HepG2 (cell line): ENCODE measurements around the gene APOLD1. TPM values are rescaled to one million over a fixed set of nuclear protein-coding genes. Genes with fewer than 3 reads are reported as not detected.

Experiments
- ATF7-NPFF ChIP-seq: sonication (generic); formaldehyde crosslinking; IDR thresholded peaks from 2 replicates; pipeline ENCODE4 v1.8.1; 2023; ENCODE audit warnings: mild to moderate bottlenecking, low read depth, missing genetic modification reagents, moderate library complexity
- ELF1 ChIP-seq: sonication (generic); formaldehyde crosslinking; IDR thresholded peaks from 2 replicates; pipeline ENCODE4 v1.4.0; 2020; ENCODE audit warnings: missing genetic modification reagents
- FIP1L1 ChIP-seq: fragments of 200-400 bp; formaldehyde crosslinking; IDR thresholded peaks from 2 replicates; pipeline ENCODE4 v1.6.1; 2018; ENCODE audit warnings: low read depth, mild to moderate bottlenecking, low read length, moderate library complexity, borderline replicate concordance; ENCODE audit not compliant: insufficient read depth
- JDP2 ChIP-seq: sonication (generic); formaldehyde crosslinking; IDR thresholded peaks from 2 replicates; pipeline ENCODE4 v1.8.1; 2022; ENCODE audit warnings: missing genetic modification reagents, borderline replicate concordance
- JUN ChIP-seq: sonication (generic); formaldehyde crosslinking; IDR thresholded peaks from 2 replicates; pipeline ENCODE4 v1.4.0; 2020; ENCODE audit warnings: mild to moderate bottlenecking, missing genetic modification reagents
- KDM2A ChIP-seq: sonication (generic); formaldehyde crosslinking; IDR thresholded peaks from 2 replicates; pipeline ENCODE4 v1.4.0; 2020; ENCODE audit warnings: low read depth, missing genetic modification reagents, borderline replicate concordance
- KLF9 ChIP-seq: IDR thresholded peaks from 2 replicates; pipeline ENCODE4 v1.6.1; 2016; ENCODE audit warnings: low read depth
- MAFF ChIP-seq: IDR thresholded peaks from 2 replicates; pipeline ENCODE4 v1.6.1; 2011; ENCODE audit warnings: low read depth, low read length, improper control_type of control experiment
- MIER2 ChIP-seq: IDR thresholded peaks from 2 replicates; pipeline ENCODE4 v1.6.1; 2016; ENCODE audit warnings: missing biosample characterization, missing genetic modification reagents
- POLR2G ChIP-seq: fragments of 200-400 bp; formaldehyde crosslinking; IDR thresholded peaks from 2 replicates; pipeline ENCODE4 v1.6.1; 2018; ENCODE audit warnings: mild to moderate bottlenecking, low read depth, low read length, moderate library complexity
- RCOR2 ChIP-seq: IDR thresholded peaks from 2 replicates; pipeline ENCODE4 v1.6.1; 2016; ENCODE audit warnings: missing biosample characterization, missing genetic modification reagents
- RXRA ChIP-seq: sonication (generic); formaldehyde crosslinking; IDR thresholded peaks from 2 replicates; pipeline ENCODE4 v1.5.1; 2020; ENCODE audit warnings: missing genetic modification reagents
- TBP ChIP-seq: sonication (generic); formaldehyde crosslinking; IDR thresholded peaks from 2 replicates; pipeline ENCODE4 v1.5.0; 2020; ENCODE audit warnings: missing genetic modification reagents
- ZKSCAN1 ChIP-seq: fragments of 150-350 bp; IDR thresholded peaks from 2 replicates; pipeline ENCODE4 v1.6.1; 2014; ENCODE audit warnings: low read length
- ZNF263 ChIP-seq: sonication (generic); formaldehyde crosslinking; IDR thresholded peaks from 2 replicates; pipeline ENCODE4 v1.4.0; 2020; ENCODE audit warnings: missing genetic modification reagents
- ZNF331 ChIP-seq: sonication (generic); formaldehyde crosslinking; IDR thresholded peaks from 2 replicates; pipeline ENCODE4 v1.4.0; 2020; ENCODE audit warnings: missing genetic modification reagents
- ZNF572 ChIP-seq: sonication (generic); formaldehyde crosslinking; IDR thresholded peaks from 2 replicates; pipeline ENCODE4 v1.5.1; 2020; ENCODE audit warnings: mild to moderate bottlenecking, missing genetic modification reagents
- ZNF713 ChIP-seq: sonication (generic); formaldehyde crosslinking; IDR thresholded peaks from 2 replicates; pipeline ENCODE4 v1.4.0; 2020; ENCODE audit warnings: mild to moderate bottlenecking, missing genetic modification reagents
- polyA plus RNA-seq, 8 experiments: library from polyadenylated mRNA; depleted of rRNA in 3 of 8; stranded (reverse) in 7 of 8; unstranded in 1 of 8; fragments of >200 nt; fragmentation: Illumina TruSeq in 4 of 8; extraction: Trizol in 4 of 8; gene quantifications; 2 replicates each; pipeline versions ENCODE4 v1.2.1 to v1.2.3, GENCODE V29; 2011 to 2016; ENCODE audit warnings: low read depth in 4 of 8, missing spikeins in 1 of 8, mixed read lengths in 1 of 8; ENCODE audit not compliant: insufficient read depth in 1 of 8
- total RNA-seq, 5 experiments: library from RNA; depleted of rRNA; stranded (reverse); fragments of >200 nt; fragmentation: Illumina TruSeq; extraction: Trizol; gene quantifications; 2 replicates each; pipeline ENCODE4 v1.2.3, GENCODE V29; 2016; ENCODE audit warnings: low read depth in 1 of 5
- TF ChIP-seq, protein P1 (sequence below): sonication (generic); formaldehyde crosslinking; IDR thresholded peaks from 2 replicates; pipeline ENCODE4 v1.4.0; 2020; ENCODE audit warnings: missing genetic modification reagents
- TF ChIP-seq, protein P2 (sequence below): IDR thresholded peaks from 2 replicates; pipeline ENCODE4 v1.6.1; 2016; ENCODE audit warnings: low read depth
- TF ChIP-seq, protein P3 (sequence below): IDR thresholded peaks from 2 replicates; pipeline ENCODE4 v1.6.1; 2016; ENCODE audit warnings: missing compliant biosample characterization, missing genetic modification reagents, borderline replicate concordance
- TF ChIP-seq, protein P4 (sequence below): sonication (generic); formaldehyde crosslinking; IDR thresholded peaks from 2 replicates; pipeline ENCODE4 v1.4.0; 2020; ENCODE audit warnings: mild to moderate bottlenecking, missing genetic modification reagents
- TF ChIP-seq, protein P5 (sequence below): sonication (generic); formaldehyde crosslinking; IDR thresholded peaks from 2 replicates; pipeline ENCODE4 v1.8.1; 2023; ENCODE audit warnings: mild to moderate bottlenecking, missing genetic modification reagents

Gene APOLD1
- total and polyA plus RNA-seq, 2 of the 13 experiments (the other 11 are each of a cell fraction or from before 2014, with no cell fraction given): 0.20 to 0.84 TPM

DNA sequence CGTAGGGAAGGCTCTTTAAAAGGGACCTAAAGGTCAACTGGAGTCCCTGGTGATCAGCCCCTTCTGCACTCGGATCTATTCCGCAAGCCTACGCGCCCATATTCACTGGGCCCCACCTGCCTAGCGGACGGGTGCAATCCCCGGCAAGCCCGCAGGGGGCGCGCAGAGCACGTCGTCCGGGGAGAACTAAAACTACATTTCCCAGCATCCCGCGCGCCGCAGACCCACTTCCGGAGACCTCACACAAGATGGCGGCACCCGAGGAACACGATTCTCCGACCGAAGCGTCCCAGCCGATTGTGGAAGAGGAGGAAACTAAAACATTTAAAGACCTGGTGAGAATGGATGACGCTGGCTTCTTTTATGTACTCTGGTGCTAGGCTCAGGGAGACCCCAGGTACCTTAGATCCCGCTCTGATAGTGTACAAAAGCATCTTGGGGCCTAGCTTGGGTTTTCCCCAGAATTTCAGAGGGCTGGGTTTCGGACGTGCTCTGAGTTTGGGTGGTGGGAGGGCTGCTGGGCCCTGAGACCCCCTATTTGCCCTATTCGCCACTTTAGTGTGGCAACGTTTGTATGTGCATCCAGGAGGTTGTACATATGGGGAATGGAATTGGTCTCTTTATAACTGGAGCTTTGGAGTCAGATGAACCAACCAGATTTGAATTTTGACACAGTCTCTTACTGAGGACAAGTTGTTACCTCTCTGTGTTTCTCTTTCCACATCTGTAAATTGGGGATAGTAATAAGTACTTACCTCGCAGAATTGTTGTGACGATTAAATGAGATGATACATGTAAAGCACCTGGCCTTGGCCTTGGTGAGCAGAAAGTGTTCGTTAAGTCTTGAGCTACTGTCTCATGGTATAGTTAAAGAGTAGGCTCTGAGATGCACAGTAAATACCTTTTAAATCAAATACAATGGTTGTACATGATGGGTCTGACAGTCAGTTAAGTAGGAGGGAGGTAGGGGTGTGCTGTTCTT is 28.0 kb downstream of the APOLD1 start, which contains the start of gene DDX47 (continued):
- TF ChIP-seq, protein P1, sequence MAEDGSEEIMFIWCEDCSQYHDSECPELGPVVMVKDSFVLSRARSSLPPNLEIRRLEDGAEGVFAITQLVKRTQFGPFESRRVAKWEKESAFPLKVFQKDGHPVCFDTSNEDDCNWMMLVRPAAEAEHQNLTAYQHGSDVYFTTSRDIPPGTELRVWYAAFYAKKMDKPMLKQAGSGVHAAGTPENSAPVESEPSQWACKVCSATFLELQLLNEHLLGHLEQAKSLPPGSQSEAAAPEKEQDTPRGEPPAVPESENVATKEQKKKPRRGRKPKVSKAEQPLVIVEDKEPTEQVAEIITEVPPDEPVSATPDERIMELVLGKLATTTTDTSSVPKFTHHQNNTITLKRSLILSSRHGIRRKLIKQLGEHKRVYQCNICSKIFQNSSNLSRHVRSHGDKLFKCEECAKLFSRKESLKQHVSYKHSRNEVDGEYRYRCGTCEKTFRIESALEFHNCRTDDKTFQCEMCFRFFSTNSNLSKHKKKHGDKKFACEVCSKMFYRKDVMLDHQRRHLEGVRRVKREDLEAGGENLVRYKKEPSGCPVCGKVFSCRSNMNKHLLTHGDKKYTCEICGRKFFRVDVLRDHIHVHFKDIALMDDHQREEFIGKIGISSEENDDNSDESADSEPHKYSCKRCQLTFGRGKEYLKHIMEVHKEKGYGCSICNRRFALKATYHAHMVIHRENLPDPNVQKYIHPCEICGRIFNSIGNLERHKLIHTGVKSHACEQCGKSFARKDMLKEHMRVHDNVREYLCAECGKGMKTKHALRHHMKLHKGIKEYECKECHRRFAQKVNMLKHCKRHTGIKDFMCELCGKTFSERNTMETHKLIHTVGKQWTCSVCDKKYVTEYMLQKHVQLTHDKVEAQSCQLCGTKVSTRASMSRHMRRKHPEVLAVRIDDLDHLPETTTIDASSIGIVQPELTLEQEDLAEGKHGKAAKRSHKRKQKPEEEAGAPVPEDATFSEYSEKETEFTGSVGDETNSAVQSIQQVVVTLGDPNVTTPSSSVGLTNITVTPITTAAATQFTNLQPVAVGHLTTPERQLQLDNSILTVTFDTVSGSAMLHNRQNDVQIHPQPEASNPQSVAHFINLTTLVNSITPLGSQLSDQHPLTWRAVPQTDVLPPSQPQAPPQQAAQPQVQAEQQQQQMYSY (CRISPR knock-in tag): no peak
- TF ChIP-seq RXRA (CRISPR knock-in tag) (no peak), ATF7-NPFF (CRISPR knock-in tag) (no peak), ELF1 (peak; percentile 97), FIP1L1 (no peak), MIER2 (CRISPR knock-in tag) (no peak), RCOR2 (CRISPR knock-in tag) (no peak), JUN (CRISPR knock-in tag) (no peak), MAFF (no peak), ZNF263 (CRISPR knock-in tag) (no peak), ZNF713 (CRISPR knock-in tag) (no peak), ZNF572 (CRISPR knock-in tag) (peak; percentile 94), TBP (CRISPR knock-in tag) (no peak), POLR2G (peak; percentile 81), KLF9 (no peak), JDP2 (CRISPR knock-in tag) (no peak), ZKSCAN1 (no peak), KDM2A (CRISPR knock-in tag) (peak; percentile 83), ZNF331 (CRISPR knock-in tag) (peak; percentile 43; the same call in 1 of the 2 replicates)
- TF ChIP-seq, protein P2, sequence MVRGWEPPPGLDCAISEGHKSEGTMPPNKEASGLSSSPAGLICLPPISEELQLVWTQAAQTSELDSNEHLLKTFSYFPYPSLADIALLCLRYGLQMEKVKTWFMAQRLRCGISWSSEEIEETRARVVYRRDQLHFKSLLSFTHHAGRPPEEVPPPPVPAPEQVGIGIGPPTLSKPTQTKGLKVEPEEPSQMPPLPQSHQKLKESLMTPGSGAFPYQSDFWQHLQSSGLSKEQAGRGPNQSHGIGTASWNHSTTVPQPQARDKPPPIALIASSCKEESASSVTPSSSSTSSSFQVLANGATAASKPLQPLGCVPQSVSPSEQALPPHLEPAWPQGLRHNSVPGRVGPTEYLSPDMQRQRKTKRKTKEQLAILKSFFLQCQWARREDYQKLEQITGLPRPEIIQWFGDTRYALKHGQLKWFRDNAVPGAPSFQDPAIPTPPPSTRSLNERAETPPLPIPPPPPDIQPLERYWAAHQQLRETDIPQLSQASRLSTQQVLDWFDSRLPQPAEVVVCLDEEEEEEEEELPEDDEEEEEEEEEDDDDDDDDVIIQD (CRISPR knock-in tag): peak; percentile 70; the same call in 1 of the 2 replicates
- TF ChIP-seq, protein P3, sequence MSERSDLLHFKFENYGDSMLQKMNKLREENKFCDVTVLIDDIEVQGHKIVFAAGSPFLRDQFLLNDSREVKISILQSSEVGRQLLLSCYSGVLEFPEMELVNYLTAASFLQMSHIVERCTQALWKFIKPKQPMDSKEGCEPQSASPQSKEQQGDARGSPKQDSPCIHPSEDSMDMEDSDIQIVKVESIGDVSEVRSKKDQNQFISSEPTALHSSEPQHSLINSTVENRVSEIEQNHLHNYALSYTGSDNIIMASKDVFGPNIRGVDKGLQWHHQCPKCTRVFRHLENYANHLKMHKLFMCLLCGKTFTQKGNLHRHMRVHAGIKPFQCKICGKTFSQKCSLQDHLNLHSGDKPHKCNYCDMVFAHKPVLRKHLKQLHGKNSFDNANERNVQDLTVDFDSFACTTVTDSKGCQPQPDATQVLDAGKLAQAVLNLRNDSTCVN: peak; percentile 74; the same call in 1 of the 2 replicates
- TF ChIP-seq, protein P4, sequence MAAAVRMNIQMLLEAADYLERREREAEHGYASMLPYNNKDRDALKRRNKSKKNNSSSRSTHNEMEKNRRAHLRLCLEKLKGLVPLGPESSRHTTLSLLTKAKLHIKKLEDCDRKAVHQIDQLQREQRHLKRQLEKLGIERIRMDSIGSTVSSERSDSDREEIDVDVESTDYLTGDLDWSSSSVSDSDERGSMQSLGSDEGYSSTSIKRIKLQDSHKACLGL (CRISPR knock-in tag): peak; percentile 95; the same call in 1 of the 2 replicates
- TF ChIP-seq, protein P5, sequence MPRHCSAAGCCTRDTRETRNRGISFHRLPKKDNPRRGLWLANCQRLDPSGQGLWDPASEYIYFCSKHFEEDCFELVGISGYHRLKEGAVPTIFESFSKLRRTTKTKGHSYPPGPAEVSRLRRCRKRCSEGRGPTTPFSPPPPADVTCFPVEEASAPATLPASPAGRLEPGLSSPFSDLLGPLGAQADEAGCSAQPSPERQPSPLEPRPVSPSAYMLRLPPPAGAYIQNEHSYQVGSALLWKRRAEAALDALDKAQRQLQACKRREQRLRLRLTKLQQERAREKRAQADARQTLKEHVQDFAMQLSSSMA (CRISPR knock-in tag): peak; percentile 96
